ENCODE results near the gene MLANA.

Gene MLANA

GRCh38 chr9:5858833-5859232 is 31.9 kb upstream of the MLANA start:
- Histone ChIP-seq H3K4me1 (no peaks in the 10 kb centered on the region), H3K9ac (no peak overlapping the region), H3K79me2 (no peaks in the 10 kb centered on the region), H3K9me3 (ENCODE audit: control insufficient read depth, low read length) (no peaks in the 10 kb centered on the region), H3K4me3 (ENCODE audit: low read depth, low read length) (no peak overlapping the region), H3K4me2 (ENCODE audit: low read length) (no peak overlapping the region), H3K27me3 (ENCODE audit: control insufficient read depth, insufficient read depth, low read length) (no peaks in the 10 kb centered on the region), H2AFZ (no peak overlapping the region), H3K27ac (no peak overlapping the region), H3K36me3 (ENCODE audit: control insufficient read depth, insufficient read depth, low read length) (no peaks in the 10 kb centered on the region)
- TF ChIP-seq CTCF (IDR thresholded peaks at IDR 0.05) = no peak

GRCh38 chr9:5863092-5863746 is 27.5 kb upstream of the MLANA start:
- Histone ChIP-seq H3K9ac (no peak overlapping the region), H3K27me3 (ENCODE audit: control insufficient read depth, insufficient read depth, low read length) (no peaks in the 10 kb centered on the region), H3K36me3 (ENCODE audit: control insufficient read depth, insufficient read depth, low read length) (no peaks in the 10 kb centered on the region), H3K4me2 (ENCODE audit: low read length) (no peak overlapping the region), H3K9me3 (ENCODE audit: control insufficient read depth, low read length) (no peaks in the 10 kb centered on the region), H3K27ac (peak overlapping the region; percentile 2), H2AFZ (no peak overlapping the region), H3K4me3 (ENCODE audit: low read depth, low read length) (no peak overlapping the region), H3K4me1 (peaks cover 3% of the 10 kb centered on the region), H3K79me2 (no peaks in the 10 kb centered on the region)
- TF ChIP-seq CTCF (IDR thresholded peaks at IDR 0.05) = no peak

- Histone ChIP-seq H3K79me2 (no peaks in the 10 kb centered on the region), H3K9ac (no peak overlapping the region), H3K27me3 (ENCODE audit: control insufficient read depth, insufficient read depth, low read length) (no peaks in the 10 kb centered on the region), H3K4me2 (ENCODE audit: low read length) (no peak overlapping the region), H3K27ac (no peak overlapping the region), H3K9me3 (ENCODE audit: control insufficient read depth, low read length) (no peaks in the 10 kb centered on the region), H2AFZ (peak overlapping the region; percentile 28), H3K4me1 (peaks cover 3% of the 10 kb centered on the region), H3K36me3 (ENCODE audit: control insufficient read depth, insufficient read depth, low read length) (no peaks in the 10 kb centered on the region), H3K4me3 (ENCODE audit: low read depth, low read length) (no peak overlapping the region)
- TF ChIP-seq CTCF (IDR thresholded peaks at IDR 0.05) = no peak
These were observed 26.2 kb upstream of the MLANA start for GRCh38 chr9:5864446-5864845.

- no peaks in the 10 kb centered on the region for H3K36me3 ChIP-seq (ENCODE audit: control insufficient read depth, insufficient read depth, low read length)
- no peak overlapping the region for H3K4me3 ChIP-seq (ENCODE audit: low read depth, low read length)
- H3K4me1 ChIP-seq = peaks cover 6% of the 10 kb centered on the region
- no peak overlapping the region for H3K4me2 ChIP-seq (ENCODE audit: low read length)
- H3K9ac ChIP-seq = no peak overlapping the region
- H3K79me2 ChIP-seq = no peaks in the 10 kb centered on the region
- TF ChIP-seq CTCF (IDR thresholded peaks at IDR 0.05) = no peak
- H3K27me3 ChIP-seq (ENCODE audit: control insufficient read depth, insufficient read depth, low read length) = no peaks in the 10 kb centered on the region
- no peaks in the 10 kb centered on the region for H3K9me3 ChIP-seq (ENCODE audit: control insufficient read depth, low read length)
- H3K27ac ChIP-seq = no peak overlapping the region
- H2AFZ ChIP-seq = no peak overlapping the region
These were observed 24.4 kb upstream of the MLANA start for GRCh38 chr9:5866272-5866671.

DNA sequence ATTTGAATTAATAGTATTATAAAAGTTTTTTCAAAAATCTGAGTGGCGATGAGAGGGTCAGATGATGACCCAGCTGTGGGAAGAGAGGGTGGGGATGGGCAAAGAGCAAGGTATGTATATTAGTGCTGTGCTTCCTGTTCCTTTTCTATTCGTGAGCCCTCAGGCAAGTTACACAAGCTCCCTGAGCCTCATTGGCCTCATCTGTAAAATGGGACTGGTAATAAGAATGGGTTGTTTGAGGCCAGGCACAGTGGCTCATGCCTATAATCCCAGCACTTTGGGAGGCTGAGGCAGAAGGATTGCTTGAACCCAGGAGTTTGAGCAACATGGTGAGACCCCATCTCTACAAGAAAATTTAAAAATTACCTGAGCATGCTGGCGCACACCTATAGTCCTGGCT is 24.0 kb upstream of the MLANA start:
- H3K27ac ChIP-seq = no peak overlapping the region
- no peak overlapping the region for H3K4me2 ChIP-seq (ENCODE audit: low read length)
- no peak overlapping the region for H3K4me3 ChIP-seq (ENCODE audit: low read depth, low read length)
- no peak overlapping the region for H3K9ac ChIP-seq
- no peak overlapping the region for H2AFZ ChIP-seq
- H3K36me3 ChIP-seq (ENCODE audit: control insufficient read depth, insufficient read depth, low read length) = no peaks in the 10 kb centered on the region
- no peaks in the 10 kb centered on the region for H3K27me3 ChIP-seq (ENCODE audit: control insufficient read depth, insufficient read depth, low read length)
- H3K9me3 ChIP-seq (ENCODE audit: control insufficient read depth, low read length) = no peaks in the 10 kb centered on the region
- peaks cover 6% of the 10 kb centered on the region for H3K4me1 ChIP-seq
- H3K79me2 ChIP-seq = no peaks in the 10 kb centered on the region
- TF ChIP-seq CTCF (IDR thresholded peaks at IDR 0.05) = no peak
